Central memory CD8-positive, alpha-beta T cell (primary cell): ENCODE results near the gene PNMA5.
A peak's percentile ranks its signal among the peaks of the same experiment; 100 is the strongest.

Source experiments
- ATAC-seq: fragments of 150-1000 bp; cut with Tn5 transposase; replicated peaks from 2 replicates; pipeline ENCODE4 v1.10.0; 2022; ENCODE audit warnings: mild to moderate bottlenecking, moderate FRiP score, moderate number of reproducible peaks; ENCODE audit not compliant: poor library complexity, severe bottlenecking; ENCODE audit errors: extremely low read depth
- DNase-seq, 2 donors: peaks; one replicate each; pipeline ENCODE4 v3.0.0; 2021; ENCODE audit warnings: low spot score in 2 of 2
- H3K27ac Mint-ChIP-seq: one replicate; pipeline ENCODE4 v1.8.0; 2022; ENCODE audit warnings: low read depth, mild to moderate bottlenecking, moderate library complexity, mixed read lengths
- H3K27me3 Mint-ChIP-seq: one replicate; pipeline ENCODE4 v1.8.0; 2022; ENCODE audit warnings: mixed read lengths
- H3K36me3 Mint-ChIP-seq: one replicate; pipeline ENCODE4 v1.8.0; 2022; ENCODE audit warnings: mild to moderate bottlenecking, moderate library complexity, mixed read lengths; ENCODE audit not compliant: insufficient read depth
- H3K4me1 Mint-ChIP-seq: one replicate; pipeline ENCODE4 v1.8.0; 2022; ENCODE audit warnings: mixed read lengths
- H3K4me3 Mint-ChIP-seq: one replicate; pipeline ENCODE4 v1.8.0; 2022; ENCODE audit warnings: mild to moderate bottlenecking, moderate library complexity, mixed read lengths
- H3K9me3 Mint-ChIP-seq: one replicate; pipeline ENCODE4 v1.8.0; 2022; ENCODE audit warnings: mixed read lengths

The PNMA5 gene

GRCh38 chrX:152949114-152949513, 44.8 kb downstream of the PNMA5 start:
- DNase-seq (no peak), ATAC-seq (no peak)
- no peaks in the 10 kb centered on the region for H3K4me1 Mint-ChIP-seq
- no peaks in the 10 kb centered on the region for H3K27me3 Mint-ChIP-seq
- no peaks in the 10 kb centered on the region for H3K9me3 Mint-ChIP-seq
- H3K4me3 Mint-ChIP-seq = no peak overlapping the region
- no peaks in the 10 kb centered on the region for H3K36me3 Mint-ChIP-seq
- H3K27ac Mint-ChIP-seq = no peak overlapping the region

- DNase-seq (no peak), ATAC-seq (no peak)
- H3K36me3 Mint-ChIP-seq = no peaks in the 10 kb centered on the region
- no peaks in the 10 kb centered on the region for H3K9me3 Mint-ChIP-seq
- no peak overlapping the region for H3K4me3 Mint-ChIP-seq
- no peak overlapping the region for H3K27ac Mint-ChIP-seq
- no peaks in the 10 kb centered on the region for H3K27me3 Mint-ChIP-seq
- H3K4me1 Mint-ChIP-seq = no peaks in the 10 kb centered on the region
Measured at GRCh38 chrX:152946681-152947080, 47.2 kb downstream of the PNMA5 start.

DNA sequence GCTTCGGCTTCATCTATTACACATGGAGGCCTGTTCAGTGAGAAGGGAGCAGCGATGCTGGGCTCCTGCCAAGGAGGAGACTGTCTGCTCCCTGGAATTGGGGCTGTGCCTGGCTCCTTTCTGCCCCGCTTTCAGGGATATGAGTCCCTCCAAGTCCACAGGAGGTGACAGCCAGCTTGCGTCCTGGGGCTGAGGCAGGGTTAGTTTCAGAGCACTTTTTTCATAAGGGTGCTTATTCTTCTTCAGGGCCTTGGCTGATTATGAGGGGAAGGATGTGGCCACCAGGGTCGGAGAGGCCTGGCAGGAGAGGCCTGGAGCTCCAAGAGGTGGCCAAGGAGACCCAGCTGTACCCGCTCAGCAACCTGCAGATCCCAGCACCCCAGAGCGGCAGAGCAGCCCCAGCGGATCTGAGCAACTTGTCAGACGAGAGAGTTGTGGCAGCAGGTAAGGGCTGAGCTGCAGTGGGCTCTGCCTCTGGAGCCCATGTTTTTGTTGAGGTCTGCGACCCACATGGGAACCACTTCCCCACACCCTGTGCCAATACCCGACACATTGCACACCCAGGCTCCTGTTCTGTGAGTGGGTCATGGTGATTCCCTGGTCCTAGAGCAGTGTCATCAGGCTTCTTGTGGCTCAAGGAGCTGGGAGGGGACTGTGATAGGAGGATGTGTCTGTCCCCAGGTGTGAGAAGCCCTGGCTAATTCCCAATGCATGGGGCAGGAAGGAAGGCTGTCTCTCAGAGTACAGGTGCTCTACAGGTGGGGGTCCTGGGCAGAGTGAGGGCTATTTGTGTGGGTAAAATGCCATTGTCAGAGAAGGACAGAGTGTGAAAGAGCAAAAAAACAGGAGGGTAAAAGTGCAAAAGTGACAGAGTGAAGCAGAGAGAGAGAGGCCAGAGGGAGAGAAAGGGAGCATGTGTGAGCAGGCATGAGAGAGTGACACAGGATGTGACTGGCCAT, 48.6 kb downstream of the PNMA5 start:
- Mint-ChIP-seq H3K27me3 (no peaks in the 10 kb centered on the region), H3K27ac (no peak overlapping the region), H3K4me1 (peaks cover 7% of the 10 kb centered on the region), H3K9me3 (no peaks in the 10 kb centered on the region), H3K36me3 (peaks cover 2% of the 10 kb centered on the region), H3K4me3 (no peak overlapping the region)
- ATAC-seq (no peak), DNase-seq (no peak)

GRCh38 chrX:152943826-152944225, 50.1 kb downstream of the PNMA5 start:
- Mint-ChIP-seq H3K4me1 (peaks cover 7% of the 10 kb centered on the region), H3K27me3 (no peaks in the 10 kb centered on the region), H3K27ac (no peak overlapping the region), H3K36me3 (peaks cover 2% of the 10 kb centered on the region), H3K4me3 (no peak overlapping the region), H3K9me3 (no peaks in the 10 kb centered on the region)
- no peak for DNase-seq
- ATAC-seq = no peak

DNA sequence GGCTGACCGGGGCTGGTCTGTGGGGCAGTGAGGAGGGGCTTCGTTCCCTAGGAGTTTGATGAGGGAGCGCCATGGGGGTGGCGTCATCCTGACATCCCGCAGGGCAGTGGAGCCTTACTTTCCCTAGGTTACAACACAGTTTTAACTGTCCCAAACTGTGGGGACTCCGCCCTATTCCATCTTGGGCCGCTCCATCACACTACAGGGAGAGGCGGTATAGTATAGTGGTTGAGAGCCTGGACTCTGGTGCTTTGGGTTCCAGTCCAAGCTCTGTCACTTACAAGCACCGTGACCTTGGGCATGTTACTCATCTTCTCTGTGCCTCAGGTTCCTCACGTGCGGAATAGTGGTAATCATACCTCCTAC, 51.9 kb downstream of the PNMA5 start:
- H3K27ac Mint-ChIP-seq = no peak overlapping the region
- H3K9me3 Mint-ChIP-seq = no peaks in the 10 kb centered on the region
- H3K36me3 Mint-ChIP-seq = peaks cover 2% of the 10 kb centered on the region
- peaks cover 7% of the 10 kb centered on the region for H3K4me1 Mint-ChIP-seq
- H3K4me3 Mint-ChIP-seq = peak overlapping the region; percentile 76
- ATAC-seq (no peak), DNase-seq (no peak)
- no peaks in the 10 kb centered on the region for H3K27me3 Mint-ChIP-seq

GRCh38 chrX:152941328-152942076, 52.4 kb downstream of the PNMA5 start:
- Mint-ChIP-seq H3K4me1 (peaks cover 7% of the 10 kb centered on the region), H3K27ac (peak overlapping the region; percentile 72), H3K9me3 (no peaks in the 10 kb centered on the region), H3K27me3 (no peaks in the 10 kb centered on the region), H3K36me3 (peaks cover 2% of the 10 kb centered on the region), H3K4me3 (peak overlapping the region; percentile 76)
- ATAC-seq = peak; percentile 98
- DNase-seq = peak; percentile 82 to 84
